ENCODE results near the gene PTPN3.

The PTPN3 gene

GRCh38 chr9:109450346-109450745 lies 47.8 kb downstream of the PTPN3 start:
- no peak for DNase-seq (ENCODE audit: low read depth)
- no peak for TF ChIP-seq CTCF (IDR thresholded peaks at IDR 0.05; ENCODE audit: control insufficient read depth, insufficient read depth, low read depth, low read length, missing control alignments)
- H3K4me3 ChIP-seq (ENCODE audit: control insufficient read depth, low read depth, low read length): no peak overlapping the region

- no peak for TF ChIP-seq CTCF (IDR thresholded peaks at IDR 0.05; ENCODE audit: control insufficient read depth, insufficient read depth, low read depth, low read length, missing control alignments)
- no peak for DNase-seq (ENCODE audit: low read depth)
- no peak overlapping the region for H3K4me3 ChIP-seq (ENCODE audit: control insufficient read depth, low read depth, low read length)
Measured at GRCh38 chr9:109449036-109449798, 48.9 kb downstream of the PTPN3 start.

- no peak for TF ChIP-seq CTCF (IDR thresholded peaks at IDR 0.05; ENCODE audit: control insufficient read depth, insufficient read depth, low read depth, low read length, missing control alignments)
- peak; percentile 10 for DNase-seq (ENCODE audit: low read depth)
- H3K4me3 ChIP-seq (ENCODE audit: control insufficient read depth, low read depth, low read length): no peak overlapping the region
Measured at GRCh38 chr9:109448223-109448622, 49.9 kb downstream of the PTPN3 start.

GRCh38 chr9:109447329-109448076 lies 50.6 kb downstream of the PTPN3 start:
- no peak overlapping the region for H3K4me3 ChIP-seq (ENCODE audit: control insufficient read depth, low read depth, low read length)
- no peak for DNase-seq (ENCODE audit: low read depth)
- no peak for TF ChIP-seq CTCF (IDR thresholded peaks at IDR 0.05; ENCODE audit: control insufficient read depth, insufficient read depth, low read depth, low read length, missing control alignments)

GRCh38 chr9:109444771-109445320 lies 53.3 kb downstream of the PTPN3 start:
- no peak for DNase-seq (ENCODE audit: low read depth)
- H3K4me3 ChIP-seq (ENCODE audit: control insufficient read depth, low read depth, low read length): no peak overlapping the region
- TF ChIP-seq CTCF (IDR thresholded peaks at IDR 0.05; ENCODE audit: control insufficient read depth, insufficient read depth, low read depth, low read length, missing control alignments): no peak

- no peak overlapping the region for H3K4me3 ChIP-seq (ENCODE audit: control insufficient read depth, low read depth, low read length)
- no peak for DNase-seq (ENCODE audit: low read depth)
- no peak for TF ChIP-seq CTCF (IDR thresholded peaks at IDR 0.05; ENCODE audit: control insufficient read depth, insufficient read depth, low read depth, low read length, missing control alignments)
Measured at GRCh38 chr9:109442716-109443115, 55.4 kb downstream of the PTPN3 start.
